Uterus (tissue), 2 donors: ENCODE measurements around the gene BEX4.

Experiments
- CTCF ChIP-seq, 4 experiments: fragments of 200-600 bp in 2 of 4; fragments of 450-650 bp in 2 of 4; sonication (generic) in 2 of 4; IDR thresholded peaks; one replicate each; pipeline ENCODE4 v1.5.1; 2016 to 2019; ENCODE audit warnings: antibody characterized with exemption in 4 of 4, mild to moderate bottlenecking in 2 of 4, moderate library complexity in 1 of 4
- POLR2A ChIP-seq, 2 donors: fragments of 450-650 bp; IDR thresholded peaks; one replicate each; pipeline ENCODE4 v1.6.1; 2016; ENCODE audit warnings: antibody characterized with exemption in 2 of 2, mild to moderate bottlenecking in 1 of 2, moderate library complexity in 1 of 2

DNA sequence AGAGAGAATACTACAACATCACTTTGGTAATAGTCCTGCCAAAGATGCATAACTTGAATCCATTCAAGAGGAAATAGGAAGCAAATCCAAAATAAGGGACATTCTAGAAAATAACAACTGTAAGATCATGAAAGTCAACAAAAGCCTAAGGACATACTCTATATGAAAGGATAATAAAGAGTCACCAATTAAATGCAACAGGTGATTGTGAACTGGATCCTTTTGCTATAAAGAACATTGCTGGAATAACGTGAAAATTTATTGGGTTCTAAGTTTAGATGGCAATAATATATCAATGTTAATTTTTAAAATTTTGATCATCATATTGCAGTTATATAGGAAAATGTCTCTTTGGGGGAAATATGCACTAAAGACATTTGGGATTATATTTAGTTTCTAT lies 20.0 kb downstream of the BEX4 start:
- TF ChIP-seq CTCF (IDR thresholded peaks at IDR 0.05) = no peak
- no peak for TF ChIP-seq POLR2A (IDR thresholded peaks at IDR 0.05)
